ENCODE measurements around the gene TMIE.

DNA sequence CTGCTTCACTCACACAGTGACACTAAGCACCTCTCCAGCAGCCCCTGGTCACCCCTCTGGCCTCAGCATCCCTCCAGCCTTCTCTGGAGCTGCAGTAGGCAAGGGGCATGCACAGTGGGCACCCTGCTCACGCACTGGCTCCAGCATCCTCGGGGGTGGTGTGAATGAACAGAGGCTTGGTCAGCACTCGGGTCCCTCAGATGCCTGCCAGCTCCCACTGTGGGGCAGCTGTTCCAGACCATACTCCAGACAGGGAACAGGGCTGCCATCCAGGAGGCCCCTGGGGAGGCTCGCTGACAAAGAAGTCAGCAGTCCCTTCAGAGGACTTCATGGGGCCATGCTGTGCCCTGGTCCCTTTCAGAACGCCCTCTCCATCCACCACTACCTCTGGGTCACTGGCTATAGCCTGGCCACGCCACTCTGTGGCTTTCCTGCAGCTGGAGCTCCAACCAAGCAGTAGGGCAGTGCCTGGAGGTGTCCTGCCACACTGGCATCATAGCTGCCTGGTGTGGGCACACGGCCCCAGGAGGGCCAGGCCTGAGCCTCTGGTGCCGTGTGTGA is 34.1 kb upstream of the TMIE start:
- TF ChIP-seq EZH2 (IDR thresholded peaks at IDR 0.05; ENCODE audit: borderline replicate concordance, control insufficient read depth, low read depth, low read length) (no peak), HCFC1 (IDR thresholded peaks at IDR 0.05; ENCODE audit: low read length) (no peak), ZZZ3 (IDR thresholded peaks at IDR 0.05; ENCODE audit: control insufficient read depth, insufficient read length, low read depth) (no peak), SMAD1 (IDR thresholded peaks at IDR 0.05; ENCODE audit: low read depth, partially characterized antibody) (no peak), ZNF592 (IDR thresholded peaks at IDR 0.05) (no peak), CTCF (IDR thresholded peaks at IDR 0.05 in 2 of 3, conservative IDR thresholded peaks at IDR 0.05 in 1 of 3; ENCODE audit: control insufficient read depth in 2 of 3, extremely low read depth in 1 of 3, insufficient read depth in 1 of 3, low read depth in 3 of 3, low read length in 3 of 3) (no peak), JUND (IDR thresholded peaks at IDR 0.05; ENCODE audit: low read depth, low read length) (no peak), EP300 (IDR thresholded peaks at IDR 0.05; ENCODE audit: borderline replicate concordance in 1 of 2, control insufficient read depth in 1 of 2, low read depth in 2 of 2, low read length in 2 of 2) (no peak), MAX (IDR thresholded peaks at IDR 0.05; ENCODE audit: low read depth, low read length) (no peak), IKZF2 (IDR thresholded peaks at IDR 0.05) (no peak), KDM1A (IDR thresholded peaks at IDR 0.05; ENCODE audit: borderline replicate concordance) (no peak), MYB (IDR thresholded peaks at IDR 0.05; ENCODE audit: borderline replicate concordance, low read depth, low read length) (no peak), MYC (IDR thresholded peaks at IDR 0.05; ENCODE audit: insufficient read depth, insufficient read length, insufficient replicate concordance, low read length, severe bottlenecking) (no peak)
- TF ChIP-seq, protein P1, sequence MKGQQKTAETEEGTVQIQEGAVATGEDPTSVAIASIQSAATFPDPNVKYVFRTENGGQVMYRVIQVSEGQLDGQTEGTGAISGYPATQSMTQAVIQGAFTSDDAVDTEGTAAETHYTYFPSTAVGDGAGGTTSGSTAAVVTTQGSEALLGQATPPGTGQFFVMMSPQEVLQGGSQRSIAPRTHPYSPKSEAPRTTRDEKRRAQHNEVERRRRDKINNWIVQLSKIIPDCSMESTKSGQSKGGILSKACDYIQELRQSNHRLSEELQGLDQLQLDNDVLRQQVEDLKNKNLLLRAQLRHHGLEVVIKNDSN (IDR thresholded peaks at IDR 0.05; ENCODE audit: borderline replicate concordance, extremely low read length, insufficient read depth, low read depth, low read length) = no peak

All from GM12878 (cell line).